Thymus (tissue), 11 donors: ENCODE measurements around the gene SFTPD. TPM values are rescaled to one million over a fixed set of nuclear protein-coding genes. Genes with fewer than 3 reads are reported as not detected.

Source experiments
- DNase-seq, 9 donors: peaks; one replicate each; pipeline ENCODE4 v3.0.0-alpha.2; 2013; ENCODE audit warnings: low spot score in 9 of 9, low read depth in 6 of 9, missing footprints in 1 of 9
- H3K27ac ChIP-seq, 2 donors: one replicate each; pipeline ENCODE4 v1.5.1; 2013; ENCODE audit warnings: control low read depth in 1 of 2, low read depth in 1 of 2, low read length in 1 of 2, mild to moderate bottlenecking in 1 of 2, moderate library complexity in 1 of 2
- H3K27me3 ChIP-seq, 2 donors: one replicate each; pipeline ENCODE4 v1.5.1; 2013; ENCODE audit warnings: low read length in 1 of 2; ENCODE audit not compliant: control insufficient read depth in 2 of 2, insufficient read depth in 1 of 2
- H3K36me3 ChIP-seq, 2 donors: one replicate each; pipeline ENCODE4 v1.5.1; 2013; ENCODE audit warnings: low read length in 1 of 2, mild to moderate bottlenecking in 1 of 2, moderate library complexity in 1 of 2; ENCODE audit not compliant: control insufficient read depth in 2 of 2, insufficient read depth in 2 of 2
- H3K4me1 ChIP-seq, 2 donors: one replicate each; pipeline ENCODE4 v1.5.1; 2013; ENCODE audit warnings: low read length in 2 of 2; ENCODE audit not compliant: control insufficient read depth in 2 of 2, insufficient read depth in 2 of 2
- H3K4me3 ChIP-seq, 2 donors: one replicate each; pipeline ENCODE4 v1.5.1; 2013; ENCODE audit warnings: low read length in 2 of 2, control low read depth in 1 of 2, mild to moderate bottlenecking in 1 of 2
- H3K9me3 ChIP-seq, 2 donors: one replicate each; pipeline ENCODE4 v1.5.1; 2013; ENCODE audit warnings: low read length in 1 of 2, mild to moderate bottlenecking in 1 of 2; ENCODE audit not compliant: control insufficient read depth in 2 of 2, insufficient read depth in 1 of 2
- WGBS: extraction: QIAGEN DNeasy Blood & Tissue Kit; methylation state at CpG from one replicate; pipeline ENCODE4 v1.1.7; 2013; 5-methylcytosine and 5-hydroxymethylcytosine counted together
- polyA plus RNA-seq: library from polyadenylated mRNA; stranded (reverse); fragments of 200-250 nt; gene quantifications from one replicate; pipeline ENCODE4 v1.2.3, GENCODE V29; 2013
- total RNA-seq: library from RNA; stranded (reverse); fragments of 120-200 nt; gene quantifications from one replicate; pipeline ENCODE4 v1.2.4, GENCODE V29; 2013
- donor health status: healthy.

Gene SFTPD
- total and polyA plus RNA-seq, 2 donors: 0.47 to 2.6 TPM

- Histone ChIP-seq H3K27me3 (peaks cover 0 to 7% of the 10 kb centered on the region in 2 donors), H3K9me3 (peaks cover 0 to 10% of the 10 kb centered on the region in 2 donors), H3K4me3 (no peak overlapping the region), H3K27ac (no peak overlapping the region), H3K36me3 (no peaks in the 10 kb centered on the region), H3K4me1 (no peaks in the 10 kb centered on the region)
- 87% methylated on average over 5 of the region's 5 CpGs for WGBS
- no peak for DNase-seq
Measured at GRCh38 chr10:79947787-79948424, 999 bp downstream of the SFTPD start.

GRCh38 chr10:79947083-79947415 lies 1.9 kb downstream of the SFTPD start:
- Histone ChIP-seq H3K4me3 (no peak overlapping the region), H3K4me1 (no peaks in the 10 kb centered on the region), H3K9me3 (peaks cover 0 to 2% of the 10 kb centered on the region in 2 donors), H3K27me3 (peaks cover 0 to 7% of the 10 kb centered on the region in 2 donors), H3K27ac (no peak overlapping the region), H3K36me3 (no peaks in the 10 kb centered on the region)
- 79% methylated on average over 2 of the region's 2 CpGs for WGBS
- DNase-seq: no peak

- 95% methylated on average over 8 of the region's 8 CpGs for WGBS
- Histone ChIP-seq H3K36me3 (no peaks in the 10 kb centered on the region), H3K9me3 (no peaks in the 10 kb centered on the region), H3K27ac (no peak overlapping the region), H3K27me3 (peaks cover 0 to 7% of the 10 kb centered on the region in 2 donors), H3K4me3 (no peak overlapping the region), H3K4me1 (no peaks in the 10 kb centered on the region)
- DNase-seq: no peak
Measured at GRCh38 chr10:79946271-79947082, 2.4 kb downstream of the SFTPD start.

GRCh38 chr10:79944428-79945395 lies 4.2 kb downstream of the SFTPD start:
- peaks cover 0 to 7% of the 10 kb centered on the region in 2 donors for H3K27me3 ChIP-seq
- H3K27ac ChIP-seq: no peak overlapping the region
- no peak for DNase-seq
- 90% methylated on average over 13 of the region's 13 CpGs for WGBS
- no peaks in the 10 kb centered on the region for H3K9me3 ChIP-seq
- no peaks in the 10 kb centered on the region for H3K36me3 ChIP-seq
- H3K4me1 ChIP-seq: no peaks in the 10 kb centered on the region
- no peak overlapping the region for H3K4me3 ChIP-seq

GRCh38 chr10:79943871-79944270 lies 5.0 kb downstream of the SFTPD start:
- Histone ChIP-seq H3K27ac (no peak overlapping the region), H3K9me3 (no peaks in the 10 kb centered on the region), H3K27me3 (peaks cover 0 to 5% of the 10 kb centered on the region in 2 donors), H3K4me1 (peaks cover 0 to 2% of the 10 kb centered on the region in 2 donors), H3K36me3 (no peaks in the 10 kb centered on the region), H3K4me3 (no peak overlapping the region)
- DNase-seq: no peak
- WGBS: 98% methylated on average over 2 of the region's 2 CpGs

- WGBS: 97% methylated on average over 8 of the region's 8 CpGs
- H3K36me3 ChIP-seq: no peaks in the 10 kb centered on the region
- H3K27me3 ChIP-seq: peaks cover 0 to 3% of the 10 kb centered on the region in 2 donors
- no peak for DNase-seq
- no peaks in the 10 kb centered on the region for H3K9me3 ChIP-seq
- no peak overlapping the region for H3K4me3 ChIP-seq
- peaks cover 2 to 3% of the 10 kb centered on the region in 2 donors for H3K4me1 ChIP-seq
- no peak overlapping the region for H3K27ac ChIP-seq
Measured at GRCh38 chr10:79942261-79943185, 6.4 kb downstream of the SFTPD start.

GRCh38 chr10:79941585-79942210 lies 7.2 kb downstream of the SFTPD start:
- no peaks in the 10 kb centered on the region for H3K36me3 ChIP-seq
- H3K4me1 ChIP-seq: peaks cover 2 to 3% of the 10 kb centered on the region in 2 donors
- H3K9me3 ChIP-seq: no peaks in the 10 kb centered on the region
- H3K4me3 ChIP-seq: no peak overlapping the region
- DNase-seq: no peak
- WGBS: 96% methylated on average over 11 of the region's 11 CpGs
- no peak overlapping the region for H3K27ac ChIP-seq
- H3K27me3 ChIP-seq: peaks cover 0 to 3% of the 10 kb centered on the region in 2 donors

GRCh38 chr10:79941146-79941545 lies 7.8 kb downstream of the SFTPD start:
- H3K4me1 ChIP-seq: peaks cover 2 to 3% of the 10 kb centered on the region in 2 donors
- DNase-seq: no peak
- H3K4me3 ChIP-seq: no peak overlapping the region
- H3K27ac ChIP-seq: no peak overlapping the region
- no peaks in the 10 kb centered on the region for H3K36me3 ChIP-seq
- no peaks in the 10 kb centered on the region for H3K9me3 ChIP-seq
- 96% methylated on average over 4 of the region's 4 CpGs for WGBS
- no peaks in the 10 kb centered on the region for H3K27me3 ChIP-seq
